Measurements from ENCODE around the gene ZNF221.
A peak's percentile ranks its signal among the peaks of the same experiment; 100 is the strongest.

Gene ZNF221

GRCh38 chr19:44002566-44003460 lies 51.8 kb downstream of the ZNF221 start, which contains the start of gene ZNF230:
ZNF230 (plus strand) TSS chr19:44002957; CDS start chr19:44007079, 4,122 bp downstream.
- ChIA-PET POLR2A (no interaction called here), CTCF (interaction anchor here (1.3 to 1.4 kb wide), 2 partner anchors 18 to 50 kb away, joined by 3 read pairs; no protein-coding TSS in a partner anchor)
- DNase-seq (ENCODE audit: low read depth, low spot score), result peak; percentile 63
- H3K4me3 ChIP-seq (ENCODE audit: low read depth, low read length), result peak within 1 kb of the TSS; percentile 92
- TF ChIP-seq CTCF (IDR thresholded peaks at IDR 0.05; ENCODE audit: insufficient read depth, low read length, missing control alignments), result no peak

GRCh38 chr19:44003461-44004009 lies 52.5 kb downstream of the ZNF221 start:
- ChIA-PET CTCF (interaction anchor here (1.4 kb wide), 1 partner anchor 51 kb away, joined by 3 read pairs; no protein-coding TSS in a partner anchor), POLR2A (no interaction called here)
- peak overlapping the region; percentile 92 for H3K4me3 ChIP-seq (ENCODE audit: low read depth, low read length)
- no peak for DNase-seq (ENCODE audit: low read depth, low spot score)
- TF ChIP-seq CTCF (IDR thresholded peaks at IDR 0.05; ENCODE audit: insufficient read depth, low read length, missing control alignments), result no peak

GRCh38 chr19:44005973-44006372 lies 54.9 kb downstream of the ZNF221 start:
- CTCF ChIA-PET, result no interaction called here
- no peak for TF ChIP-seq CTCF (IDR thresholded peaks at IDR 0.05; ENCODE audit: insufficient read depth, low read length, missing control alignments)

GRCh38 chr19:44007473-44007872 lies 56.4 kb downstream of the ZNF221 start:
- ChIA-PET POLR2A (no interaction called here), CTCF (interaction anchor here (1.0 kb wide), 1 partner anchor 21 kb away, joined by 3 read pairs; no protein-coding TSS in a partner anchor)
- H3K4me3 ChIP-seq (ENCODE audit: low read depth, low read length), result no peak overlapping the region
- TF ChIP-seq CTCF (IDR thresholded peaks at IDR 0.05; ENCODE audit: insufficient read depth, low read length, missing control alignments), result no peak
- no peak for DNase-seq (ENCODE audit: low read depth, low spot score)

More at GRCh38 chr19:44005973-44006372, 54.9 kb downstream of the ZNF221 start:
- H3K4me3 ChIP-seq (ENCODE audit: low read depth, low read length), result no peak overlapping the region
- POLR2A ChIA-PET, result no interaction called here
- no peak for DNase-seq (ENCODE audit: low read depth, low spot score)

- DNase-seq (ENCODE audit: low read depth, low spot score), result no peak
- no peak overlapping the region for H3K4me3 ChIP-seq (ENCODE audit: low read depth, low read length)
- TF ChIP-seq CTCF (IDR thresholded peaks at IDR 0.05; ENCODE audit: insufficient read depth, low read length, missing control alignments), result no peak
- CTCF ChIA-PET, result interaction anchor here (1.0 kb wide), 1 partner anchor 9 kb away, joined by 3 read pairs; no protein-coding TSS in a partner anchor
- POLR2A ChIA-PET, result no interaction called here
These were observed 59.4 kb downstream of the ZNF221 start for GRCh38 chr19:44010468-44010867.
